NCI-H526 (cell line): Measurements from ENCODE around the gene ARID3A.
A peak's percentile ranks its signal among the peaks of the same experiment; 100 is the strongest.

Experiments used
- DNase-seq, 2 experiments: peaks; one replicate each; lab custom pipeline; 2025; lab: John Stamatoyannopoulos, UW

The ARID3A gene

GRCh38 chr19:929891-930258, 4.0 kb downstream of the ARID3A start:
- no peak for DNase-seq

GRCh38 chr19:931860-932647, 6.2 kb downstream of the ARID3A start:
- no peak for DNase-seq

DNA sequence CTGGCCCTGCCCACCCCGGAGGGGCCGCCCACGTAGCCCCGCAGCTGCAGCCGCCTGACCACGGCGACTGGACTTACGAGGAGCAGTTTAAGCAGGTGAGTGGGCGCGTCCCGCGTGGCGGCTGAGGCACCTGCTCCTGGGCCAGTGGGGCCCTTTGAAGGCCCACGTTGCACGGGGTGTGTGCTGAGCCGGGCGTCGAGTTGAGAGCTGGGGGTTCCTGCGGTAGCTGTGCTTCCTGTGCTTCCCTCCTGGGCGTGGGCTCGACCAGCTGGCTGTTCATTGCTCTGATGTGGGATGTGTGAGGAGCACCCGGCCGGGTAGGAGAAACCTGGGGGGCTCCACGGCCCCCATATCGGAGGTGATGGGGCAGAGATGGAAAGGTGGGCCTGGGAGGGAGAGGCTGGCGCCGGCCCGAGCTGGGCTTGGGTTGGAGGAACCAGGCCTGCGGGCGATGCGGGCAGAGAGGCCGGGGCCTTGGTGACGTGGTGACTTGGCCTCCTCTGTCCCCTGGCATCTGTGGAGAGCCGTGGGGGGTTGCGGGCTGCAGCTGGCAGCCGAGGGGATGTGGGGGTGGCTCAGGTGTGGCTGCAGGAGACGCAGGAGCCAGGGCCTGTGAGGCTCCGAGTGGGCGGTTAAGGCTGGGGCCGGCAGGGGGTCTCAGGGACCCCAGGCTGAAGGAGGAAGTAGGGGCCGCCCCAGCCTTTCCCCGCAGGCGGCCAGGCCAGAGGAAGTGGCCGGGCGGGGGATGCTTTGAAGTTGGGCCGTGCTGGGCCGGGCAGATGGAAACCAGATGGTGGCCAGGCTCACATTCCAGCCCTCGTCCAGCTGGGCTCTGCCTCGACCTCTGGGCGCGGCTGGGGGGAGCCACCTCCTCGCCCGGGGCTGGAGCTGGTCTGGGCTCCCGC, 7.1 kb downstream of the ARID3A start:
- no peak for DNase-seq

DNA sequence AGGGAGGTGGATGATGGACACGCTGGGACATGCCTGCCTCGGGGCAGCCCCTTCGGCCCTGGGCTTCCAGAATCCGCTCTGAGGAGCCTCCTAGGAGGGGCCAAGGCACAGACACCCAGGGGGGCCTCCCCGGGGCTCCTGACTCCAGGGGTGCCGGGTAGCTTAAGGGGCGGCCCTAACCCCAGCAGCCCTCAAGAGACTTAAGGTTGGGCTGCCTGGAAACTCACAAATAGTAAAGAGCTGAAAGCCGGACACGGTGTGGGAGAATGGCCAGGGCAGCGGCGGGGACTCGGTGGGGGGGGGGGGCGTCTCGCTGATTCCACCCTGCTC, 7.7 kb downstream of the ARID3A start:
- no peak for DNase-seq

- no peak for DNase-seq
These were observed 8.5 kb downstream of the ARID3A start for GRCh38 chr19:934197-934840.

DNA sequence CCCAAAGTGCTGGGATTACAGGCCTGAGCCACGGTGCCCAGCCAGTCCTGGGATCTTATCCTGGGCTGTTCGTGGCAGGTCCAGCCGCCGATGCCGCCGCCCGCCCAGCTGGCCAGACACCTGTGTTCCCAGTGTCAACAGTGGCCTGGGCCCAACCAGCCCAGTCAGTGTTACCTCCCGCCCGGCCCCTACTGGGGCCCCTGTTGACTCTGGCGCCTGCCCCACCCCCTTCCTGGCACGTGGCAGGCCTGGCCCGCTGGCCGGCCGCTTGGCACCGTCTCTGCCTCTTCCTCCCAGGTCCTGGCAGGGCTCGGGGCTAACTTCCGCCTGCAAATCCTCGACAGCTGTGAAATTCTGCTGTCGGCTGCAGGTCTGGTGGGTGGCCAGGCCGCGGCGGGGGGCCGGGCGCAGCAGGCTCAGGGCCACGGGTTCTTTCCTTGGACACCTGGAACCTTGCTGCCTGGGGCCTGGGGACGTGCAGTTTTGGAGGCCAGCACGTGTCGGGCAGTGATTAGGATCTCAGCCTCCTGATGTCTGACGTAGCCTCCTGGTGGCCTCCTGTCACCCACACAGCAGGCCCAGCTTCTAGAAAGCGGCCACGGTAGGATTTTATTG, 9.1 kb downstream of the ARID3A start:
- no peak for DNase-seq

DNA sequence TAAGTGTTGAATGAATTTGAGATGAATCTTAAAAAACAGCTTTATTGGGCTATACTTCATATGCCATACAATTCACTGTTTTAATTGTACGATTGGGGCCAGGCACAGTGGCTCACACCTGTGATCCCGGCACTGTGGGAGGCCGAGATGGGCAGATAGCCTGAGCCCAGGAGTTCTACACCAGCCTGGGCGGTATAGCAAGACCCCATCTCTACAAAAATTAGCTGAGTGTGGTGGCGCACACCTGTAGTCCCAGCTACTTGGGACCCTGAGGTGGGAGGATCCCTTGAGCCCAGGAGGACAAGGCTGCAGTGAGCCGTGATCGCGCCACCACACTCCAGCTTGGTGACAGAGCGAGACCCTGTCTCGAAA, 10.3 kb downstream of the ARID3A start:
- no peak for DNase-seq

GRCh38 chr19:937259-937694, 11.4 kb downstream of the ARID3A start:
- no peak for DNase-seq

GRCh38 chr19:938233-938923, 12.5 kb downstream of the ARID3A start:
- no peak for DNase-seq

GRCh38 chr19:939439-939838, 13.6 kb downstream of the ARID3A start:
- no peak for DNase-seq

DNA sequence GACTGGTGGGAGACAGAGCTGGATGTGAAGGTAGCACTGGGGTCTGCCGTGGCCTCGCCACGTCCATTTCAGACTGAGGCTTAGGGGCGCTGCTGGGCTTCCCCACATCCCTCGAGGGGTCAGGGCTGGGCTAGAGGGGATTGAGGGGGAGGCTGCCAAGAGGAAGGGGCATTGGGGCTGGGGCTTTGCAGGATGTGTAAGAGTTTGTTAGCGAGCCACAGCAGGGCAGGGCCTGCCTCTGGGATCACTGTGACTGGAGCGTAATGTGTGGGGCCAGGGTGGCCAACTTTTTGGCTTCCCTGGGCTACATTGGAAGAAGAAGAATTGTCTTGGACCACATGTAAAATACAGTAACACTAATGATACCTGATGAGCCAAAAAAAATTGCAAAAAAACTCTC, 14.1 kb downstream of the ARID3A start:
- no peak for DNase-seq

DNA sequence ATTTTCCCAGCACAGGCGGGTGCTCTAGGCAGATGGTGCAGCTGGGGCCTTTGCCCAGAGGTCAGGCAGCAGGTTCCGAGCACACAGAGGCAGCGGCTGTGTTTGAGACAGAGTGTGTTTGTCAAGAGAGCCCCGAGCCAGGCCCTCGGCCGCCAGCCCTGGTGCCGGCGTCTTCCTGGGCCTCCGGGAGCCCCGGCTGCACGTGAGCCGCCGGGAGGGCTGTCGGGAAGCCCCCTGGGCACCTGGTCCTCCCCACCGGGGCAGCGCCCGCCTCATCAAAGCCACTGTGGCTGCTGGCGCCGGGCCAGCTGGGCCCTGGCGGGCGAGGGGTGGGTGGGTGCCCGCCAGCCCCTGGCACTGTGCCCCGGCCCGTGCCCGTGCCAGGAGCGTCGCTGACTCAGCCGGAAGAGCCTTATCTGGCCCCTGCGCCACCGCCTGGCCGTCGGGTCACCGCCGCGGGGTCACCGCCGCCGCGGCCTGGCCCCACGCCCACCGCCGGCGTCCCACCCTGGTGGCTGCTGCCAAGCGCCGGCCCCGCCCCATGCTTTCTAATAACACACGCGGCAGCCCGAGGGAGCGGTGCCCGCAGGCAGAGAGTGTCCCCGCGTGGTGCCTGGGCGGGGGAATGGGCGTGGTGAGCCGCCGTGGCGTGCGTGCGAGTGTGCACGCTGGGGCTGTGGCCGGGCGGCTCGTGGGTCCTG, 14.9 kb downstream of the ARID3A start:
- peak in 1 of 2 experiments; percentile 46 for DNase-seq

DNA sequence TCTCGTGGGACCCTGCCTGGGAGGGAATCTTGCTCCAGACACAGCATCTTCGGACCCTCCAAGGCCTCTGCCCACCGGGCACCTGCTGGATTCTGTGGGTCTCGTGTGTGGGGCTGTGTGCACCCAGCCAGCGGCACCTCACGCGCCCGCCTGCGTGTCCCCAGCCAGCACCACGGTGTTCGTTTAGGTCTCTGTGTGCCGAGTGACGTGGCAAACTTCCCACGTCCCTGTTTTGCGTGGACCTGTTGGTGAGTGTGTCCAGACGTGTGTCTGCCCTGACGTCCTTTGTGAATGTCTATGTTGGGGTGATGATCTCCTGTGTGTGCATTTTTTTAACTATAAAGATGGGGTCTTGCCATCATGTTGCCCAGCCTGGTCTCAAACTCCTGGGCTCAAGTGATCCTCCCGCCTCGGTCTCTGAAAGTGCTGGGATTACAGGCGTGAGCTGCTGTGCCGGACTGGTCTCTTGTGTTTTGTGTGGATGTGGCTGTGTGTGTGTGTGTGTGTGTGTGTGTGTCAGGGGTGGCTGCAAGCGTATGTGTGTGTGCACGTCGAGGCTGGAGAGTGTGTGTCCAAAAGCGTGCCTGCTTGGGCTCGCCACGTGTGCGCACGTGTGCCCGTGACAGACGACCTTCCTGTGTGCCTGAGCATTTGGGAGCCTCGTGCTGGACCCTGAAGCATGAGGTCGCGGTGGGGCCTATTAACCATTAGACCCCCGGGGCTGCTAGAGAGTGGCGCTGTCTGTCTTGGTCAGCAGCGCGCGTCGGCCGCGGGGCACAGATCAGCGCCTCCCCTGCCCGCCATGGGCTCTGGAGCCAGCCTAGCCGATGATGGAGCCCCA, 15.7 kb downstream of the ARID3A start:
- DNase-seq, result no peak

GRCh38 chr19:942133-942645, 16.4 kb downstream of the ARID3A start:
- no peak for DNase-seq

DNA sequence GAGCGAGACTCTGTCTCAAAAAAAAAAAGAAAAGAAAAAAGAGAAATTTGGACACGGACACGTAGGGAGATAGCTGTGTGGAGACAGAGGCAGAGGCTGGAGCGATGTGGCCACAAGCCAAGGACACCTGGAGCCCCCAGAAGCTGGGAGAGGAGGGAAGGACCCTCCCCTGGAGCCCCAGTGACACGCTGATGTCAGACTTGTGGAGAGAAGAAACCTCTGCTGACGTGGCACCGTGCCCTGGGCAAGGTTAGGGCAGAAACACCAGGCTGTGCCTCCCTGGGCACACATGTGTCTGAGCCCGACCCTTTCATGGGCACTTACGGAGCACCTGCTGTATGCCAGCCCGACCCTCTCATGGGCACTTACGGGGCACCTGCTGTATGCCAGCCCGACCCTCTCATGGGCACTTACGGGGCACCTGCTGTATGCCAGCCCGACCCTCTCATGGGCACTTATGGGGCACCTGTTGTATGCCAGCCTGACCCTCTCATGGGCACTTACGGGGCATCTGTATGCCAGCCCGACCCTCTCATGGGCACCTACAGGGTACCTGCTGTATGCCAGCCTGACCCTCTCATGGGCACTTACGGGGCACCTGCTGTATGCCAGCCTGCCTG, 17.8 kb downstream of the ARID3A start:
- no peak for DNase-seq

DNA sequence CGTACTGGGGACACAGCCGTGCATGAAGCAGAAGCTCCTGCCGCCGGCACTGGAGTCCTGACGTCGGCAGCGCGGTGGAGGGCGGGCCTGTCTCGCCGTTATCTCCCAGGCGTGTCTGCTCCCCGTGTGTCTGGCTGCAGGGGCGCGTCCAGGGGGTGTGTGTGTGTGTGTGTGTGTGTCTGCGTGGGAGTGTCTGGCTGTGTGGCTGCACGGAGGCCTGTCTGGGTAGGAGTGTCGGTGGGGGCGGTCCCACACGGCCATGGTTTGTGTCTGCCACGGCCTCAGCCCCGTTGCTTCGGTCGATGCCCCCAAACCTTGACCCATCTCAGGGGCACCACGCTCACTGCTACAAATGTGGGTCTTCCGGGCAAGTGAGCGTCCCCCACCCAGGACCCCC, 18.3 kb downstream of the ARID3A start:
- DNase-seq, result peak in 1 of 2 experiments; percentile 21

GRCh38 chr19:944663-945241, 18.9 kb downstream of the ARID3A start:
- DNase-seq, result no peak

DNA sequence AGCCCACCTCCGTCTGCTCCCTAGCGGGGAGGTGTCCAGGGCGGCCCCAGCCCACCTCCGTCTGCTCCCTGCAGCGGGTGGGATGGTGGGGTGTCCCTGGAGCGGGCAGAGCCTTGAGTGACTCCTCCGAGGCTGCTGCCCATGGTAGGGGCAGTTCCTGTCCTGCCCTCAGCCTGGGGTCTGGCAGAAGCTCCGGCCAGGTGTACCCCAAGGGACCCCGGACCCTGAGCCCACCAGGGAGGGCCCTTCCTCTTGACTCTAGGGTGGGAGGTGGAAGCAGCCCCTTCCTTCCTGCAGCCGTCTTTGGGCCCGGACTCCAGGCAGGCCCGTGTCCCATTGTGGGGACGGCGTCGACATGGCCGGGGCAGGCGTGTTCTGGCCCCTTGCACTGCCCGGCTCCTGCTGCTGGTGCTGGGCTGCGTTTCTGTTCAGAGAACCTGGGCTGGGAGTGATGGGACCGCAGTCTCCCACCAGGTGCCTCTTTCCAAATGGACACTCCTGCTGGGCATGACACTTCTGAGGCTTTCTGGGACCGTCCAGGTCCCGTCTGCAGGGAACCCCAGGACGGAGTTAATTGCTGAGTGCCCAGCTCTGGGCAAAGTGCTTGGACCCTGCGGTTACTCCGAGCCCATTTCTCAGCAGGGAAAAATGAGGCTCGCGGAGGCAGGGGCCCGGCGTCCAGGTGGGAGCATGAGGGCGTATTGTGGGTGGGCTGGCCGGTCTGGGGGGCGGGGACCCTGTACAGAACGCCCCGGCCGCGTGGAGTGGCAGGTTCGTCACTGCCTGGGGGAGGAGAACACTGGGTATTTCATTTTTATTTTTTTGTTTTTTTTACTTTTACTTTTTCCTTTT, 19.8 kb downstream of the ARID3A start:
- DNase-seq, result no peak
